ENCODE results near the gene TRAF3IP1. TPM values are rescaled to one million over a fixed set of nuclear protein-coding genes. Genes with fewer than 3 reads are reported as not detected.

TRAF3IP1 gene
- total RNA-seq, 1 donor from 2014 or later = 7.8 TPM

DNA sequence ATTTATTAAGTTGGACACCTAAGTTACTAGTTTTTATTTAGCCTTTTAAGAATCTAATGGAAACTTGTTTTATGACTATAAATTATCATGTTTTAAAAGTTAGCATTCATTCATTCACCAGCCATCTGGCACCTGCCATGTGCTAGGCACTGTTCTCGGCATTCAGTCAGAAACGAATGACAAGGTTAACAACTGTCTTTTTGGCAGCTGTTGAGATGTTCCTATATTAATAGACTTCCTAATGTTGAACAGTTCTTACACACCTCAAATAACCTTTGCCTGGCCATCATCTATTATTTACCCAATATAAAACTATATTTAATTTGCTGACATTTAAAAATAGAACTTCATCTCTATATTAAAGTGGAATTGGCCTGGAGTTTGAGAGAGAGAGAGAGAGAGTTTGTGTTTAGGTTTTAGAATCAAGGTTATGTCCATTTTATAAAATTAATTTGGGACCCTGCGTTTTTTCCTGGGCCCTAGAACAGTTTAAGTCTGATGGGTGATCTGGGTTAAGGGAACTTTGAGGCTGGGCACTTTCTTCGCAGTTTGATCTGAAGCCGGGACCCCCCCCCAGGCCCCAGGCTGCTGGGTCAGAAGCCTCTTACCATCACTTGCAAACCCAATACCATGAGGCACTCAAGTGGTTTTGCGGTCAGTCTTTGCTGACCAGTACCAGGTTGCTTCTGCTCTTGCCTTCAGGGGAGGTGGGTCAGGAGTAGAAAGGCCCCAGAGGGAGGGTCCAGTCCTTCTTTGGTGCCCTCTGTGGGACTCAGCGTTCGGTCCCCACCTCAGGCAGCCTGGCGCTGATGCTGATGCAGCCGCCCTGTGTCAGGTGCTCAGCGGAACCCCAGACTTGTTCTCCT, 58.1 kb downstream of the TRAF3IP1 start:
- intact Hi-C loops (cut with micrococcal nuclease) = loop anchor here (2.0 kb wide), 1 partner anchor 48 kb away; the partner anchor contains the start of gene ASB1

DNA sequence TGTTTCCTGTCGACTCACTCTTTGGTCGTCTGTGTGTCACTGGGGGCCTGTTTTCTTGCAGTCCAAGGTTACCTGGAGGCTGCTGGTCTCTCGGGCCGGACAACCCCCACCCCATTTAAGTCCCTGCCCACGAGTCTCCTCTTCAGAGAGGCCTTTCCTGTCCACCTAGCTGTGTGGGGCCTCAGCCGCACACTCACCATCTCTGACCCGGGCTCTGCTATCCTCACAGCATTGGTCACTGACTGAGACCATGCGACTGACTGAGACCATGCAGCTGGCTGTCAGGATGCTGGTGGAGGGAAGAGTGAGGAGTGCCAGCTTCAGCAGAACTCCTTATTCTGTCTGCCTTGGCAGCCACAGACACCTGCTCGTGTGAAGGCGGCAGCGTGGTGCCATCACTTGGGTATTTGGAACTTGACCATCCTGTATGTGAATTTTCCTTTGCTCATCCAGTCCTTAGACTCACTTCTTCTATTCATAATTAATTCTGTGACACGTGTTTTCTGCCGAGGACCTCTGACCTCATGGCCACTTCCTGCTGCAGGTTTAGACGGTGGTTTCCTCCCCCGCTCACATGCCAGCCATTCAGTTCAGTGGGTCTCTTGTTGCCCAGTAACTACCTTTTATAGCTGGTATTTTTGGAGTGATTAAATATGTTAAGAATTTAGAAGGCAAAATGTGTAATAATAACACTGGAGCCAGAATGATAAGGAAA, 58.9 kb downstream of the TRAF3IP1 start:
- intact Hi-C loops (cut with micrococcal nuclease) = loop anchor here (2.0 kb wide), 1 partner anchor 48 kb away; the partner anchor contains the start of gene ASB1

DNA sequence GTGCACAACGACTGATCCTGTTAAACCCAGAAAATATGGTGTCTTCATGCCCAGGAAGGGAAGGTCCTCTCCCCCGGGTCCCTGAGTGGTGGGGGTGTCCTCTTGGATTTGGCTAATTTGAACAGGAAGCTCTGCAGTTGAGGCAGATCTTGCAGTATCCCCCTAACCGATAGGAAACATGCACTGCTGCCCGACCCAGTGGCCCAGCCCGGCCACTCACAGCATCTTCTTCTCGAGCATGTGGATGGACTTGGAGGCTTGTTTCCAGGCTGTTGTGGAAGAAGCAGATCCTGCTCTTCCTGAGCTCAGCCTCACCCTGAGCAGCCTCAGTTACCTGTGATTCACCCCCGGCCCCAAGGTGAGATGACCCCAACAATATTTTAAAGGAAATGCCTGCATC, 60.0 kb downstream of the TRAF3IP1 start:
- intact Hi-C loops (cut with micrococcal nuclease) = no loop called here

DNA sequence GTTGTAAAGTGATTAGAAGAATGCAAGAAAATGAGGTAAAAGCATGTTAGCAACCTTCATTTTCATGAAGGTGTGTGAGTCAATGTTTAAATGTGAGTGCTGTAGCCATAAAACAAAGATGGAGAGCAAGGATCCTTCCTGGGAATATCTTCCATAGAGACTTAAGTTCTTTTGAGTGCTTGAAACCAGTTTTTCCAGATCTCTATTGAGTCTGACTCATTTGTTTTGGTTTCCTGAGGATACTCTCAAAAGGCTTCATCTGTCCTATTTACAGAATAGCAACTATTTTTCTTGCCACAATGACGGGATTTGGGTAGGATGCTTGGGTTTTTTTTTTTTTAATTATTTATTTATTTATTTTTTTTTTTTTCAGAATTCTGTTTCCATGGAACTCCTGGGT, 60.5 kb downstream of the TRAF3IP1 start:
- intact Hi-C loops (cut with micrococcal nuclease) = no loop called here

DNA sequence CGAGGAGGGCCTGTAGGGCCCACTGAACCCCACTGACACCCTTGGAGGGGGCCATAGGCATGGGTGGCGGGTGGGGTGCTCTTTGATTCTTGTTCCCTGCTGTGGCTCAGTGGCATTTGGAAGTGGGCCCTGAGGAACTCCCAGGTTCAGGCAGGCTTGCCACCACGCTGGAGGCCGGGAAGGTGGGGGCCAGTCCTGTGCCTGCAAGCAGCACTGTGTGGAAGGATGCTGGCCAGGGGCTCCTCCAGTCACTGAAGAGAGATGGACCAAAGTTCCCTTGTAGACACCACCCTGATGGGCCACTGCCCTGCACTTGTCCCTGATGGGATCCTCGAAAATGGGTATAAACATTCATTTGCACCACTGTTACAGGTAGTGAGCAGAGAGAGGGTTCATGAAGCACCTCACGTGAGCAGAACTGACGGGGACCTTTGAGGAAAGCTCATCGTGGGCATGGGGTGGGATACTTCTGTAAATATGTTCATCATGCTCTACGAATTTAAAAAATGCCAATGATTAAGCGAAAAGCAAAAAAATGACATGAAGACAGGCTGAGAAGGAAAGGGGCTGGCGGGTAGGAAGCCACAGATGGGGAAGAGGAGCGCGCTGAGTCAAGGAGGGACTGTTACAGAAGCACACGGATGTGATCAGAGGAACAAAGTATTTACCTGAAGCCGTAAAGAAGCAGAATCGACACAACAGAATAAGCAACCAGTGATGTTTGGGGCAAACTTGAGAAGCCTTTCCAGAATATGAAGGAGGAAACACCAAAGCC, 61.2 kb downstream of the TRAF3IP1 start:
- intact Hi-C loops (cut with micrococcal nuclease) = no loop called here

DNA sequence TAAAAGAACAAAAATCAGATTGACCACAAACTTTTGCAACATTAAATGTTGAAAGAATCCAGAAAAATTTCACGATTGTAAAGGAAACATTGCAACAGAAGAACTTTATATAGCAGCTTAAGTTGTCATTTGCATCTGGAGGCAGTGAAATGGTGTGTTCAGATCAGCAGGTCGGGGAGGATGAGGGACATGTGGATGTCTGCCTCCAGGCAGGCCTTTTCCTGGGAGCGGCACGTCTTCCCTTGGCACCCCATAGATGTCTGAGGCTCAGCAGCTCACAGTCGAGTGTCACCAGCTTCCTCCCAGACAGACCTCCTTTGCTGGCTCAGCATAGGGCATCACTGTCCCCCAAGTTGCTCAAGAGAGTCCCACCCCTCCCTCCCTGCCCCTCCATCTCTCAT, 62.1 kb downstream of the TRAF3IP1 start:
- intact Hi-C loops (cut with micrococcal nuclease) = no loop called here

DNA sequence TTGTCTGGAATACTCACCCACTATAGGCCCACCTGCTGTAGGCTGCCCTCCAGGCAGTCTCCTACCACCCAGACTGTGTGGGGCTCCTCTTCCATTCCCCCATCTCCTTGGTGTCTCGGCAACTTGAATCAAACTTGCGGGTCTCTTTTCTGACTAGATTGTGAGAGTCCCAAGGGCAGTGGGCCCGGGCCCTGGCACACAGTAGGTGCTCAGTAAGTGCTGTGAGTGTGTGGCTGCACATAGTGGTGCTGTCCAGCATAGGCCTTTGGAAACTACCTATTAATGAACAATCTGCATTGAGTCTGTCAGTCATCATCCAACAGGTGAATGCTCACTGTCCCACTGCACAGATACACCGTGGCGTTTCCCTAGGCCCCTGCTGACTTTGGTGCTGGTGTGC, 62.8 kb downstream of the TRAF3IP1 start:
- intact Hi-C loops (cut with micrococcal nuclease) = no loop called here

DNA sequence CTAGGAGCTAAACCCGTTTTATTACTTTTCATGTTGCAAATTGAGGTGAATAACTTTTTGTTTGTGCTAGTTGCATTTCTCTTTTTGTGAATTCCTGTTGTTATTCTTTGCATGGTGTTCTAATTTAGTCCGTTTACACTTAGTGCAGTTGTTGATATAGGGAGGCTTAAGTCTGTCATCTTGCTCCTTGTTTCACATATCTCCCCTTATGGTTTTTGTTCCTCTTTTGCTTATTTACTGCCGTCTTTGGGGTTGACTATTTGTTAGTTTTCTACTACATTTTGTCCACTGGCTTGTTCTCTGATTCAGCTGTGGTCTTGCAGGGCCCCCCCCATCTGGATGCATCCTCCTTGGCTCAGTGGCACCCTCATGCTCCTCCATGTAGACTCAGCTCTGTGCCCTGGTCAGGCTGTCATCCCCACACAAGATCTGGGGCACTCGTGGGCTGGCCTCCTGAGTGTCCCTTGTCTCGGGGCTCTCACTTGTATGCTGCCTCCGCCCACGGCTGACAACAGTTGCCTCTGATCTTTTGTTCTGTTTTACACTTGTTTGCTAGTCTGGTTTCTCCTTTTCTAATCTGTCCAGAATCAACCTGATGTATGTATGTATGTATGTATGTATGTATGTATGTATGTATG, 63.5 kb downstream of the TRAF3IP1 start:
- intact Hi-C loops (cut with micrococcal nuclease) = no loop called here

DNA sequence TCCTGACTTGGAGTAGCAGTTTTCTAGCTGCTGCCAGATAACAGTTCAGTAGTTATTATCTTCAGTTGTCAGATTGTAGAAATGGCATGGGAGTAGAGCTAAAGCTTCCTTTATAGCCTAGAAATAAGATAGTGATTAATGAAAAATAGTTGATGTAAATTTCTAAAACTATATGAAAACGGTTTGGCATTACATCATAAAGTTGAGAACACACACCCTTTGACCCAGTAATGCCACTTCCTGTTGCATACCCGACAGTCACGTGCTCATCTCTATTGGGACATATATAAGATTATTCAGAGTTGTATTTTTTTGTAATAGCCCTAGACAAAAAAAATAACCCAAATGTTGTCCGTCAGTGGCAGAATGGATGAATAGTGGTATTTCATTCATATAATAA, 67.0 kb downstream of the TRAF3IP1 start:
- intact Hi-C loops (cut with micrococcal nuclease) = no loop called here

DNA sequence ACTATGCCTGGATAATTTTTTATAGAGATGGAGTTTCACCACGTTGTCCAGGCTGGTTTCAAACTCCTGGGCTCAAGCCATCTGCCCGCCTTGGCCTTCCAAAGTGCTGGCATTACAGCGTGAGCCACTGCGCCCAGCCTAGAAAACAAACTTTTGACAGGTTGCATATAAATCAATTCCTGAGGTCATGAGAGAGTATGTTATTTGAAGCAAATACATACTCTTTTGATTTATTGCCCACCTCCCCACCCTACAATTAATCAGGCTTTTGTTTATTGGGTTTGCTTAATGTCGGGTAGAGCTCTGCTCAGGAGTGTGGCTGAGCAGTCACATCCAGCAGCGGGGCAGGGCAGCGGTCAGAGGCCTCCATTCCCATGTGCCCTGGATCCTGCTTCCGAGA, 68.5 kb downstream of the TRAF3IP1 start:
- intact Hi-C loops (cut with micrococcal nuclease) = no loop called here

DNA sequence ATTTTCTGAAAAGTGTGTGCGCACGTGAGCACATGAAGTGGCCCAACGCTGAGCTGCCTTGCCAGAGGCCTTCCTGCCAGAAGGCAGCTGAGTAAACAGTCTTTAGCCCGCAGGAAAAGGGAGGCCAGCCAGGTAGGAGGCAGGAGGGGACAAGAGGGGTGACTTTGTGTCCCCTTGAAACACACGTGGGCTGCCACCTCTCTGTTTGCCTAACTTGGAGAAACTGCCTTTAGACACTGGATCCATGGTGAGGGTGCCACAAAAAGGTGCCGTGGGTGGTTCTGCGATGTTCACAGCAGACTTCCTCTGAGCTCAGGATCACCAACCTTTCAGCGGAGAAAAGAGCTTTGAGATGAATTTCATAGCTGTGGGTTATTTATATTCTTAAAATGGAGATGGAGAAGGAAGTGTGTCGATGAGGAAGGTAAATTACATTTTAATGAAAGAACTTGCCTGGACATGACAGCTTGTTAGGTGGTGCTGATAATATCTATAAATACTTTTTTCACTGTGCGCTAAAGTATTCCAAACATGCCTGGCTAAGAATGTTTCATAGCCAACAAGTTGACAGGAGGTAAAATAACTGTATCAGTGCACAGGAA, 69.8 kb downstream of the TRAF3IP1 start:
- intact Hi-C loops (cut with micrococcal nuclease) = no loop called here

DNA sequence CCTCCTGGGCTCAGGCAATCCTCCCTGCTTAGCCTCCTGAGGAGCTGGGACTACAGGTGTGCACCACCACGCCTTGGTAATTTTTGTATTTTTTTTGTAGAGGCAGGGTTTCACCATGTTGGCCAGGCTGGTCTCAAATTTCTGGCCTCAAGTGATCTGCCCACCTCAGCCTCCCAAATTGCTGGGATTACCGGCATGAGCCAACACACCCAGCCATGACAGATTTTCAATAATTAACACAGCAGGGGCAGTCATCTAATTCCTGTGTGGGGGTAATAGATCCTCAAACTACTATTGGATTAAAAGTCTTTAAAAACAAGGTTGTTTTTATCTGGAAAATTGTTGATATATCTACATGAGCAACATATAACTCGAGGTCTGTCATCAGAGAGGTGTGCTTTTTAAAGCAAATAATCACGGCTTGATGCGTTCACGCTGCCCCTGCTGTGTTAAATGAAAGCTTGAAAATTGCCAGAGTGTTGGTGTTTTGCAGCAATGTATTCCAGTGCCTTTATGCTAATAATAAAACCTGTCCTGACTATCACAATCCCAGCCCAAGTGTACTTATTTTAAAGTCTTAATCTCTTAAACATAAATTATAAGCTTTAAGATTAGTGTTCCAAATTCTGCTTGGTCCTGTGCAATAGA, 70.8 kb downstream of the TRAF3IP1 start:
- intact Hi-C loops (cut with micrococcal nuclease) = no loop called here

DNA sequence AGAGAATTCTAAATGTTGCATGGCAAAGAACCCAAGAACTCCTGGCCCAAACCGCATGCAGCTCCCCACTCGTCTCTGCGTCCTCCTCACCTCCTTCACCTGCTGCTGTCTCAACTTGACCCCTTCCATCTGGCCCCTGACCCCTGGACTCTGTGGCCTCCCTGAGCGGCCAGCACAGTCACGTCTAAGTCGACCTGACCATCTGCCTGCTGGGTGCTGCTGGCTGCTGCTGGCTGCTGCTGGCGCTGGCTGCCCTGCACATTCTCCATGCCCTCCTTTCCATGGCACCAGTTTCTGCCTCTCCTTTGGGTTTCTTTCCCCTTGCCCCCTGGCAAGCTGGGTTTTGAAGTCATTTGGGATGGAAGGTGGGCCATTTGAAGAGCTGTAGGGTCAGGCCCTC, 76.3 kb downstream of the TRAF3IP1 start:
- intact Hi-C loops (cut with micrococcal nuclease) = no loop called here

DNA sequence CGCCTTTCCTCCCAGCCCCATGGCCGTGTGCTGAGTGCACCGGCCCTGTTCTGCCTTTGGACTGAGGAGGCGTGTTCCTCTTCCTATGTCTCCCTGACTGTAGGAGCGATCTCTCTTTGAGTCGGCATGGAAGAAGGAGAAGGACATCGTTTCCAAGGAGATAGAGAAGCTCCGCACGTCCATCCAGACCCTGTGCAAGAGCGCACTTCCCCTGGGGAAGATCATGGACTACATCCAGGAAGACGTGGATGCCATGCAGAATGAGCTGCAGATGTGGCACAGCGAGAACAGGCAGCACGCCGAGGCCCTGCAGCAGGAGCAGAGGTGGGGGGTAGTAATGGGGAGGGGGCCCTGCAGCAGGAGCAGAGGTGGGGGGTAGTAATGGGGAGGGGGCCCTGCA, 77.0 kb downstream of the TRAF3IP1 start:
- intact Hi-C loops (cut with micrococcal nuclease) = no loop called here

DNA sequence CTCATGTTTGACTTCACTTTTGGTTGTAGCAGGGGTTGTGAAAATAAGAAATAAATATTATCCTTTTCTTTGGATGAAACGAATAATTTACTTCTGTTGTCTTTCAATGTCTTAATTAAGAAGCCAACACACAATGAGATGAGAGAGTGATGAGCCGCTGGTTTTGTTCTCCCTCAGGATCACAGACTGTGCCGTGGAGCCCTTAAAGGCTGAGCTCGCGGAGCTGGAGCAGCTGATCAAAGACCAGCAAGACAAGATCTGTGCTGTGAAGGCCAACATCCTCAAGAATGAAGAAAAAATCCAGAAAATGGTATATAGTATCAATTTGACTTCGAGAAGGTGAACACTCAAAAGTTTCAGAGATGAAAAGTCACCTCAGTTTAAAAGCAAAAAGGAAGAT, 78.3 kb downstream of the TRAF3IP1 start:
- intact Hi-C loops (cut with micrococcal nuclease) = no loop called here

DNA sequence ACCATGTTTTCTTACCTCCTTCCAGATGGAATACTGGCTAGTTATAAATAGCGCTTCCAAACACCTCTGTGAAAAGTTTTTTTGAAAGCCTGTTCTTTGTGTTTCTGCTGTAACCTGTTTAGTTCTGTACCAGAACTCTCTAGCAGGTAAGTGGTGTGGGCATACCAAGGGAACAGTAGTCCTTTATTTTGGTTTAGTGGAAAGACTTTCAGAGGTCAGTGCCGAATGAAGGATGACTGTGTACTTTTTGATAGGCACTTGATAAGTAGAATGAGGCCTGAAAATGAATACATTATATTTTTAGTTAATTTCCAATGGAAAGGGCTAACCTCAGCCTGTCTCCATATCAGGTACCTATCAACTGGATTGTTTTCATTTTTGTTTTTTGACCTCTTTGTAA, 78.8 kb downstream of the TRAF3IP1 start:
- intact Hi-C loops (cut with micrococcal nuclease) = no loop called here

DNA sequence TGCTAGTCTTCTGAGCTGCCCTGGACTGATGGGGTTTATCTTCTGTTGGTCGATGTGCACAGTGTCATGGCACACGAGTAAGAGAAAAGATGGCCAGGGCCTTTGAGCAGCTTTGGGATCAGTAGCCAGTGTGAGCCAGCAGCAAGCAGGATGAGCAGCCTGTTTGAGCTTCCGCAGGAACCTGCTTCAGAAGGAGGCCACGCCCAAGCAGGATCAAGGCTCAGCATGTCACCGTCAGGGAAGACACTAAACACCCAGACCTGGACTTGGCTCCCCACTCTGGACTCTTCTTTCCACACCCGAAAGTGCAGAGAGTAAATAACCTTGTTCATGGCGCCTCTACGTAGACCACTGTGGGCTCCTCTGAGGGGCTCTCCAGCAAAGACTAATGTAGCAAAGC, 81.2 kb downstream of the TRAF3IP1 start:
- intact Hi-C loops (cut with micrococcal nuclease) = no loop called here

DNA sequence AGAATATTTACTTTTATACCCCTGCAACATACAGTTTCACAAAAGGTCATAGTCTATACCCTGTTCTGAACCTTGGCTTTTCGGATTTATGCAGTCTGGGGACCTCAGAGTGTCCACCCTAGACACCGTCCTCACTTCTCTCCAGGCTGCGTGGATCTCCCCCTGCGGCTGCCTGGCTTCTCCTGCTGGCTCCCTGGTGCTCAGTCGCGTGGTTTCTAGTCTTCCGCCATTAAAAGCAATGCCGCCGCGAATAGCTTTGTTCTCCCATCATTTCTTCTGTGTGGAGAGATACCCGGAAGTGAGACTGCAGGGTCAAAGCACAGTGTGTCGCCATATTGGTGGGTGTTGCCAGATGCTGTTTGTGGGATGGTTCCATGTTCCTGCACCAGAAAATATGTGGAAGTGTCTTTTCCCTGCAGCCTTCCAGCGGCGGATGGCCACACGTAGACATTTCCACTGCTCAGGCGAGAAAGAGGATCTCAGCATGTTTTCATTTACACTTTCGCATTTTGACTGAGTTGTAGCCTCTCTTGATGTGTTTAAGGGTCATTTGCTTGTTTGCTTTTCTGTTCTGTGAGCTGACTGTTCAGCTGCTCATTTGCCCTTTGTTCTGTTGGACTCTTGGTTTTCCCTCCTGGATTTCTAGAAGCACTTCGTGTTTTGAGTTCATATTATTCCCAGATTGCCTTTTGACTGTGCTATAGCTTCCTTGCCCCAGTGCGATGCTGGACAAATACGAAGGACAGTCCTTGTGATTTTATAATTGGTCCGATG, 83.5 kb downstream of the TRAF3IP1 start:
- intact Hi-C loops (cut with micrococcal nuclease) = no loop called here

DNA sequence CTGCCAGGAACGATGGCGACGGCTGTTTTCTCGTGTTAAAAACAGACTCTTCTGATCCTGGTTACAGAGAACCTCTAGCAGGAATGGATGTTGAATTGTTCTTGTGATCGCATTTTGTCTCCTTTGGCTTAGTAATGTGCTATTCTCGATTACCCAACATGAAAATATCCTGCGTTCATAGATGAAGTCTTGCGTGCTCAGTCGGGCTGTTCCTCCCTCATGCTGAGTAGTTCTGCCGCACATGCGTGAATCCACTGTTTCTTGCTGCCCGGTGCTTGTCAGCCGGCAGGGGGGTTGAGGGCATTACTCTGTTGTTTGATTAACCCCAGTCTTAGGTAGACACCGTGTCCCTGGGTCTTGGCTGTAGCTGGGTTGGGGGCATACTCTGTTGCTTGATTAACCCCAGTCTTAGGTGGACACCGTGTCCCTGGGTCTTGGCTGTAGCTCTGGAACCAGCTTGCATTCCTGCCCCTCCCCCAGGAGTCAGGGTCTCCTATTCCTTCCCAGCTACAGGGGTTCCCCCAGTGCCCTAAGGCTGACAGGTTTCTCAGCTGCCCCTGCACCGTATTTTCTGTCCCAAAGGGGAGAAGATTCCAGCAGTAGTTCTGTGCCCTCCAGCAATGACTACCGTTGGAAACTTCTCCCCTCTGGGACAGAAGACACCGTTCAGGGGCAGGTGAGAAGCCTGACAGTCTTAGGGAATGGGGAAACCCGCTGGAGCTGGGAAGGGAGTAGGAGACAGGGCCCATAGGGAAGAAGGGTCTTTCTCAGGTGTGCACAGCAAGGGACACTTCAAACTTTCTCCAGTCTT, 84.3 kb downstream of the TRAF3IP1 start:
- intact Hi-C loops (cut with micrococcal nuclease) = no loop called here
